ENCODE data around the gene SVOP. TPM values are rescaled to one million over a fixed set of nuclear protein-coding genes. Genes with fewer than 3 reads are reported as not detected.

SVOP gene
- total RNA-seq, 1 donor from 2014 or later = not detected

GRCh38 chr12:108935159-108935763, 85.6 kb downstream of the SVOP start:
- no peak for DNase-seq (ENCODE audit: low read depth)

GRCh38 chr12:108933949-108934348, 86.9 kb downstream of the SVOP start:
- no peak for DNase-seq (ENCODE audit: low read depth)

- no peak for DNase-seq (ENCODE audit: low read depth)
Measured at GRCh38 chr12:108930756-108931155, 90.1 kb downstream of the SVOP start.

- no peak for DNase-seq (ENCODE audit: low read depth)
Measured at GRCh38 chr12:108930155-108930554, 90.7 kb downstream of the SVOP start.

GRCh38 chr12:108928695-108929094, 92.2 kb downstream of the SVOP start:
- no peak for DNase-seq (ENCODE audit: low read depth)

- DNase-seq (ENCODE audit: low read depth) = no peak
Measured at GRCh38 chr12:108922918-108923317, 98.0 kb downstream of the SVOP start.

- DNase-seq (ENCODE audit: low read depth) = no peak
Measured at GRCh38 chr12:108921946-108922345, 98.9 kb downstream of the SVOP start.

GRCh38 chr12:108918960-108919642, 101.8 kb downstream of the SVOP start:
- DNase-seq (ENCODE audit: low read depth) = no peak

- no peak for DNase-seq (ENCODE audit: low read depth)
Measured at GRCh38 chr12:108918206-108918605, 102.7 kb downstream of the SVOP start.

GRCh38 chr12:108916336-108916735, 104.5 kb downstream of the SVOP start:
- DNase-seq (ENCODE audit: low read depth) = no peak

GRCh38 chr12:108915632-108916133, 105.2 kb downstream of the SVOP start:
- no peak for DNase-seq (ENCODE audit: low read depth)

- DNase-seq (ENCODE audit: low read depth) = no peak
Measured at GRCh38 chr12:108914121-108914531, 106.7 kb downstream of the SVOP start.

- DNase-seq (ENCODE audit: low read depth) = no peak
Measured at GRCh38 chr12:108912361-108912760, 108.5 kb downstream of the SVOP start.

GRCh38 chr12:108911915-108912314, 109.0 kb downstream of the SVOP start:
- peak; percentile 7 for DNase-seq (ENCODE audit: low read depth)

- DNase-seq (ENCODE audit: low read depth) = no peak
Measured at GRCh38 chr12:108910336-108910735, 110.5 kb downstream of the SVOP start.

GRCh38 chr12:108907839-108908351, 113.0 kb downstream of the SVOP start:
- peak; percentile 25 for DNase-seq (ENCODE audit: low read depth)

- no peak for DNase-seq (ENCODE audit: low read depth)
Measured at GRCh38 chr12:108906971-108907370, 113.9 kb downstream of the SVOP start.

GRCh38 chr12:108905725-108906124, 115.1 kb downstream of the SVOP start:
- no peak for DNase-seq (ENCODE audit: low read depth)

GRCh38 chr12:108899145-108899544, 121.7 kb downstream of the SVOP start:
- DNase-seq (ENCODE audit: low read depth) = no peak

GRCh38 chr12:108896817-108897216, 124.1 kb downstream of the SVOP start:
- no peak for DNase-seq (ENCODE audit: low read depth)

GRCh38 chr12:108896336-108896735, 124.5 kb downstream of the SVOP start:
- no peak for DNase-seq (ENCODE audit: low read depth)

- DNase-seq (ENCODE audit: low read depth) = no peak
Measured at GRCh38 chr12:108895220-108895802, 125.6 kb downstream of the SVOP start.

GRCh38 chr12:108890208-108890607, 130.7 kb downstream of the SVOP start:
- DNase-seq (ENCODE audit: low read depth) = no peak

All from renal cortical epithelial cell (primary cell).